GM12872 (cell line): ENCODE measurements around the gene SDCBP2.

ENCODE experiments used
- CTCF ChIP-seq: IDR thresholded peaks from 3 replicates; pipeline ENCODE4 v1.5.1; 2011; ENCODE audit warnings: low read depth, mild to moderate bottlenecking, low read length, moderate library complexity; ENCODE audit not compliant: insufficient read depth

SDCBP2 gene

DNA sequence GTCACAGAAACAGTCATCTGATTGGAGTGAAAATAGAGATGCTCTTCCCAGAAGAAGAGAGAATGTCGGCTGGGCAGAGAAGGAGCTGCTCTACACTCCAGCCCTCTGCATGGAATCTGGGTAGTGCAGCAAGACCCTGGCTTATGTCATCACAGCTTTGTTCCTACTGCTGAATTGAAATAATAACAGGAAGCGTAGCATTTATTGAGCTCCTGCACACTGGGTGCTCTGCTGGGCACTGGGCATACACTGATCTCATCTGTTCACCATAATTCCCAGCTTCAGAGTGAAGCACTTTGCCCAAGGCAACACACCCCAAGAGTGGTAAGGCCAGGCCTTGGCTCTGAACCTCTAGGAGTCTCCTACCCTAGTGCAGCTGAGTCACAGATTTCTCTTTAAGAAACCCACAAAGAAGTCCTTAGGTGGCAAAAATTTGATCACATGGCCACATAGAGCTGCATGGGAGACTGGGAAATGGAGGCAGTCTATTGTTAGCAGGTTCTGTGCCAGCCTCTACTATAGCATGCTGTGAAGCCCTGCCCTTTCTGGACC lies 3.9 kb upstream of the SDCBP2 start:
- TF ChIP-seq CTCF, result no peak

DNA sequence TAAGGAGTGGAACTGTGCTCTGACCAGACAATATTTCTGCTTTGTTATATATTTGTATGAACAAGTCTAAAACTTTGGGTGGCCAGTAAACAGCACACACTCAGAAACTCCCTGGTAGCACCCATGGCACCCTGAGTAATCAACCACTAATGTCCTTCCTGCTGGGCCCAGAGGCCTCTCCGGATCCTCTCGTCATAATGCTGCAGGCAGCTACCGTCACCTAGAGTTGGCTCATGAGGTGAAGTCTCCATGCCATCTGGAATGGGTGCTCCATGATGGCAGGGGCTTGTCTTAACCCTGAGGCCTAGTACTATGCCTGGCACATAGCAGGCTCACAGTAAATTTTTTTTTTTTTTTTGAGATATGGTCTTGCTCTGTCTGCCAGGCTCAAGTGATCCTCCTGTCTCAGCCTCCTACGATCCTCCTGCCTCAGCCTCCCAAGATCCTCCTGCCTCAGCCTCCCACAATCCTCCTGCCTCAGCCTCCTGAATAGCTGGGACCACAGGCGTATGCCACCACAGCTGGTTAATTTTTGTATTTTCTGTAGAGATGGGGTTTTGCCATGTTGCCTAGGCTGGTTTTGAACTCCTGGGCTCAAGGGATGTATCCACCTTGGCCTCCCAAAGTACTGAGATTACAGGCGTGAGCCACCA lies 3.0 kb upstream of the SDCBP2 start:
- TF ChIP-seq CTCF, result no peak

DNA sequence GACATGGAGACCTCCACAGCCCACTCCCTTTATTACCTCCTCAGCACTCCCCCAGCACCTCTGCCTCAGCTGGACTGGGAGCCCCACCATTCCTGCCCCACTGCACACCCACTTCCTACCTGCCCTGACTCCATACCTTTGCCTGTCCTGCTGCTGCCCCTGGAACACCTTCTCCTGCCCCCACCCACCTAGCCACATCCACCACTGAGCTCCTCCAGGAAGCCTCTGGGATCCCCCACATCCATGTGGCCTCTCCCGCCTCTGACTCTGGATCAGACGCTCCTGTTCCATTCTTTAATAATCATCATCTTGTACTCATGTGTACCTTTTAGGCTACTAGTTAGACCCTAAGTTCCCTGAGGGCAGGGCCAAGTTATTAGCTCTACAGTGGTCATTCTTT lies 2.2 kb upstream of the SDCBP2 start:
- TF ChIP-seq CTCF, result no peak

- no peak for TF ChIP-seq CTCF
Measured at GRCh38 chr20:1330075-1330830, 1.3 kb upstream of the SDCBP2 start.

- TF ChIP-seq CTCF, result no peak
Measured at GRCh38 chr20:1327827-1328679, 886 bp downstream of the SDCBP2 start.

DNA sequence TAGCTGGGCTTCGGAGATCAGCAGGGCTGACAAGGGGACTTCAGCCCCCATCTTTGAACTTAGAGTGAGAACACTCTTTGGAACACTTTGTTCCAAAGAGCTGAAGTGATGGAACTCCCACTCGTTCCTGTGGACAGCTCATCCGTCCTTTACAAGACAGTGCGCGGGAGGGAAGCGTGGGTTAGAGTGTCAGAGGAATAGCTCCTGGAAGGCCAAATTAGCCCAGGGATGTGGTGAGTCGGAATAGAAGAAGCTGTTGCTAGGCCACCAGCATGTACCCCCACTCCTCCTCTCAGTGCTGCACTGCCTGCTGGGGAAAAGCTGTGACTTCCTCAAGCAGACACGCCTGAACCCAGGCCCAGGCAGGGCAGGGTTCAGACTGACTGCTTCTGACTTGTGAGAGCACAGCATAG lies 1.7 kb downstream of the SDCBP2 start:
- no peak for TF ChIP-seq CTCF
